PC-3 (cell line): ENCODE results near the gene GRIN1.

Experiments
- EZH2phosphoT487 ChIP-seq: fragments of 300-600 bp; sonication (generic); IDR thresholded peaks from 2 replicates; pipeline ENCODE4 v1.6.1; 2018; ENCODE audit warnings: mild to moderate bottlenecking, antibody characterized with exemption, low read length, borderline replicate concordance
- TF ChIP-seq, protein P1 (sequence below): fragments of 300-600 bp; sonication (generic); conservative IDR thresholded peaks from 2 replicates; pipeline ENCODE4 v1.5.1; 2017; ENCODE audit warnings: antibody characterized with exemption, low read depth, mild to moderate bottlenecking, low read length

DNA sequence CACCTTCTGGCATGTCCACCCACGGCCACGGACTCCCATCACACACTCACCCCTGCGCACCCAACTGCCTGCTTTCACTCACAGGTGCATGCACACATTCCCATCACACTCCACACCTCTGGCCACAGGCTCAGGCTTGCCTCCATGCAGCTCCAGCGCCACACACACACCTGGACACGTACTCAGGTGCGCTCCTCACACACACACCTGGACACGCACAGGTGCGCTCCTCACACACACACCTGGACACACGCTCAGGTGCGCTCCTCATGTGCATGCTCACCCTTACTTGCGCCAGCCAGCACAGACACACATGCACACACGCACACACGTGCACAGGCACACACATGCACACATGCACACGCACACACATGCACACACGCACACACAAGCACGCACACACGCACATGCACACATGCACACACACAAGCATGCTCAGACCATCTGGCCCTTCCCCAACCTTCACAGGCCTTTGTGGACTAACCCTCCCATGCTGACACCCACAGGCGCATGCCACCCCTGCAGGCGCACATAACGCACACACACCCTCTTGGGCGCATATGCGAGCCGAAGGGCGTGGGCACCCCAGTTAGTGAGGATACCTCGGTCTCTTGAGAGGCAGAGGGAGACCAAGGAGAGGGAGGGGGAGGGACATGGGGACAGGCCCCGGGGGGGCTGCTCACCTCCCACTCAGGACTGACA is 8.3 kb downstream of the GRIN1 start:
- TF ChIP-seq, protein P1, sequence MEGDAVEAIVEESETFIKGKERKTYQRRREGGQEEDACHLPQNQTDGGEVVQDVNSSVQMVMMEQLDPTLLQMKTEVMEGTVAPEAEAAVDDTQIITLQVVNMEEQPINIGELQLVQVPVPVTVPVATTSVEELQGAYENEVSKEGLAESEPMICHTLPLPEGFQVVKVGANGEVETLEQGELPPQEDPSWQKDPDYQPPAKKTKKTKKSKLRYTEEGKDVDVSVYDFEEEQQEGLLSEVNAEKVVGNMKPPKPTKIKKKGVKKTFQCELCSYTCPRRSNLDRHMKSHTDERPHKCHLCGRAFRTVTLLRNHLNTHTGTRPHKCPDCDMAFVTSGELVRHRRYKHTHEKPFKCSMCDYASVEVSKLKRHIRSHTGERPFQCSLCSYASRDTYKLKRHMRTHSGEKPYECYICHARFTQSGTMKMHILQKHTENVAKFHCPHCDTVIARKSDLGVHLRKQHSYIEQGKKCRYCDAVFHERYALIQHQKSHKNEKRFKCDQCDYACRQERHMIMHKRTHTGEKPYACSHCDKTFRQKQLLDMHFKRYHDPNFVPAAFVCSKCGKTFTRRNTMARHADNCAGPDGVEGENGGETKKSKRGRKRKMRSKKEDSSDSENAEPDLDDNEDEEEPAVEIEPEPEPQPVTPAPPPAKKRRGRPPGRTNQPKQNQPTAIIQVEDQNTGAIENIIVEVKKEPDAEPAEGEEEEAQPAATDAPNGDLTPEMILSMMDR = no peak
- TF ChIP-seq EZH2phosphoT487 = no peak
